SK-N-SH treated with all-trans-retinoic acid at 6 μM for 48 hours (cell line): ENCODE data around the gene NYAP2.

ENCODE experiments used
- ARNTL ChIP-seq: fragments of 450-650 bp; formaldehyde crosslinking; IDR thresholded peaks from 2 replicates; pipeline ENCODE4 v1.5.0; 2020; ENCODE audit warnings: low read depth, mild to moderate bottlenecking, moderate library complexity, borderline replicate concordance
- BACH2 ChIP-seq: fragments of 250-450 bp; sonication (Bioruptor Pico); IDR thresholded peaks from 2 replicates; pipeline ENCODE4 v1.9.0; 2021; ENCODE audit warnings: mild to moderate bottlenecking, borderline replicate concordance
- CSDC2 ChIP-seq: fragments of 250-450 bp; sonication (Bioruptor Pico); IDR thresholded peaks from 2 replicates; pipeline ENCODE4 v1.5.0; 2020; ENCODE audit warnings: mild to moderate bottlenecking, moderate library complexity
- GLIS3 ChIP-seq: fragments of 250-450 bp; sonication (Bioruptor Pico); IDR thresholded peaks from 2 replicates; pipeline ENCODE4 v1.5.0; 2020; ENCODE audit warnings: mild to moderate bottlenecking, moderate library complexity
- ISL1 ChIP-seq: fragments of 250-450 bp; sonication (Bioruptor Pico); IDR thresholded peaks from 2 replicates; pipeline ENCODE4 v2.1.2; 2022; ENCODE audit warnings: mild to moderate bottlenecking, moderate library complexity
- PATZ1 ChIP-seq: fragments of 250-450 bp; sonication (Bioruptor Pico); IDR thresholded peaks from 2 replicates; pipeline ENCODE4 v1.8.0; 2020; ENCODE audit warnings: mild to moderate bottlenecking, moderate library complexity, borderline replicate concordance
- POU6F1 ChIP-seq: fragments of 250-450 bp; sonication (Bioruptor Pico); IDR thresholded peaks from 2 replicates; pipeline ENCODE4 v1.8.0; 2021; ENCODE audit warnings: low read depth, mild to moderate bottlenecking, moderate library complexity, borderline replicate concordance
- PPARA ChIP-seq: fragments of 250-450 bp; sonication (Bioruptor Pico); IDR thresholded peaks from 2 replicates; pipeline ENCODE4 v1.5.0; 2020; ENCODE audit warnings: mild to moderate bottlenecking, borderline replicate concordance
- RARB ChIP-seq: fragments of 250-450 bp; sonication (Bioruptor Pico); IDR thresholded peaks from 2 replicates; pipeline ENCODE4 v1.8.0; 2021; ENCODE audit warnings: mild to moderate bottlenecking, moderate library complexity
- TOX ChIP-seq: fragments of 250-450 bp; sonication (Bioruptor Pico); IDR thresholded peaks from 2 replicates; pipeline ENCODE4 v1.8.0; 2021; ENCODE audit warnings: mild to moderate bottlenecking, moderate library complexity, borderline replicate concordance
- ZFP3 ChIP-seq: fragments of 250-450 bp; sonication (Bioruptor Pico); IDR thresholded peaks from 2 replicates; pipeline ENCODE4 v1.5.0; 2020; ENCODE audit warnings: mild to moderate bottlenecking, moderate library complexity
- ZFP30 ChIP-seq: fragments of 450-650 bp; formaldehyde crosslinking; IDR thresholded peaks from 2 replicates; pipeline ENCODE4 v1.5.0; 2022; ENCODE audit warnings: mild to moderate bottlenecking, moderate library complexity
- ZNF565 ChIP-seq: fragments of 450-650 bp; formaldehyde crosslinking; conservative IDR thresholded peaks from 2 replicates; pipeline ENCODE4 v1.5.0; 2020; ENCODE audit warnings: low read depth, mild to moderate bottlenecking, moderate library complexity
- ZNF70 ChIP-seq: fragments of 450-650 bp; formaldehyde crosslinking; IDR thresholded peaks from 2 replicates; pipeline ENCODE4 v1.5.0; 2020; ENCODE audit warnings: mild to moderate bottlenecking, moderate library complexity

- TF ChIP-seq RARB (CRISPR knock-in tag) (no peak), PATZ1 (CRISPR knock-in tag) (no peak), CSDC2 (CRISPR knock-in tag) (no peak), ISL1 (CRISPR knock-in tag) (no peak), TOX (no peak), ZFP3 (no peak), BACH2 (CRISPR knock-in tag) (no peak), ZNF565 (CRISPR knock-in tag) (no peak), ZFP30 (no peak), ZNF70 (no peak), ARNTL (CRISPR knock-in tag) (no peak), PPARA (no peak), GLIS3 (CRISPR knock-in tag) (no peak), POU6F1 (CRISPR knock-in tag) (no peak)
These were observed 15.4 kb downstream of the NYAP2 start for GRCh38 chr2:225414902-225415301.
